ENCODE results near the gene DIRAS1.
"Not testable (repeated sequence)": the region's sequence is repeated elsewhere in the genome, so short reads cannot be mapped to it uniquely, and the experiment has no call there.

Gene DIRAS1

GRCh38 chr19:2668175-2668763 lies 52.9 kb downstream of the DIRAS1 start:
- no peak for DNase-seq

GRCh38 chr19:2667349-2667748 lies 53.8 kb downstream of the DIRAS1 start:
- not testable (repeated sequence) for DNase-seq

- no peak for DNase-seq
These were observed 54.7 kb downstream of the DIRAS1 start for GRCh38 chr19:2666344-2666994.

- no peak for DNase-seq
These were observed 56.1 kb downstream of the DIRAS1 start for GRCh38 chr19:2665103-2665502.
